Trophoblast cell (in vitro differentiated cells and primary cell): ENCODE measurements around the gene RECK.
A peak's percentile ranks its signal among the peaks of the same experiment; 100 is the strongest.
"Not testable (repeated sequence)": the region's sequence is repeated elsewhere in the genome, so short reads cannot be mapped to it uniquely, and the experiment has no call there.

Experiments
- DNase-seq, 2 donors: peaks; one replicate each; pipeline ENCODE4 v3.0.0-alpha.2; 2016
- H2AFZ ChIP-seq: 2 replicates; pipeline ENCODE4 v1.6.1; 2013; ENCODE audit warnings: low read length, moderate library complexity, mild to moderate bottlenecking; ENCODE audit not compliant: insufficient read depth, poor library complexity
- H2AK5ac ChIP-seq: 2 replicates; pipeline ENCODE4 v1.6.1; 2013; ENCODE audit warnings: mild to moderate bottlenecking, low read length
- H2BK120ac ChIP-seq: 2 replicates; pipeline ENCODE4 v1.6.1; 2013; ENCODE audit warnings: low read length, mild to moderate bottlenecking, moderate library complexity; ENCODE audit not compliant: insufficient read depth, poor library complexity
- H2BK12ac ChIP-seq: 2 replicates; pipeline ENCODE4 v1.6.1; 2013; ENCODE audit warnings: mild to moderate bottlenecking, low read length, moderate library complexity
- H2BK5ac ChIP-seq: 2 replicates; pipeline ENCODE4 v1.6.1; 2013; ENCODE audit warnings: low read length, low read depth, moderate library complexity, mild to moderate bottlenecking; ENCODE audit not compliant: poor library complexity
- H3K14ac ChIP-seq: 2 replicates; pipeline ENCODE4 v1.6.1; 2013; ENCODE audit warnings: mild to moderate bottlenecking, low read length
- H3K18ac ChIP-seq: 2 replicates; pipeline ENCODE4 v1.6.1; 2013; ENCODE audit warnings: mild to moderate bottlenecking, low read length
- H3K23ac ChIP-seq: 2 replicates; pipeline ENCODE4 v1.6.1; 2013; ENCODE audit warnings: low read length
- H3K27ac ChIP-seq: 2 replicates; pipeline ENCODE4 v1.5.1; 2013; ENCODE audit warnings: low read depth, mild to moderate bottlenecking, inconsistent platforms, low read length, moderate library complexity
- H3K27me3 ChIP-seq: 2 replicates; pipeline ENCODE4 v1.6.1; 2013; ENCODE audit warnings: inconsistent platforms, mild to moderate bottlenecking, low read length, moderate library complexity; ENCODE audit not compliant: insufficient read depth
- H3K36me3 ChIP-seq, 2 experiments: 1 replicate in 1 of 2; 2 replicates in 1 of 2; pipeline ENCODE4 v1.6.1; 2013; ENCODE audit warnings: low read length in 2 of 2, mild to moderate bottlenecking in 2 of 2, moderate library complexity in 1 of 2; ENCODE audit not compliant: insufficient read depth in 2 of 2, control insufficient read depth in 1 of 2
- H3K4ac ChIP-seq: 2 replicates; pipeline ENCODE4 v1.6.1; 2013; ENCODE audit warnings: low read depth, mild to moderate bottlenecking, low read length, moderate library complexity
- H3K4me1 ChIP-seq, 2 experiments: 1 replicate in 1 of 2; 2 replicates in 1 of 2; pipeline ENCODE4 v1.6.1; 2013; ENCODE audit warnings: low read length in 2 of 2, mild to moderate bottlenecking in 2 of 2, moderate library complexity in 1 of 2; ENCODE audit not compliant: insufficient read depth in 2 of 2, control insufficient read depth in 1 of 2
- H3K4me2 ChIP-seq: 2 replicates; pipeline ENCODE4 v1.6.1; 2013; ENCODE audit warnings: inconsistent platforms, mild to moderate bottlenecking, low read length, moderate library complexity
- H3K4me3 ChIP-seq: 2 replicates; pipeline ENCODE4 v1.5.1; 2013; ENCODE audit warnings: mild to moderate bottlenecking, low read depth, low read length, inconsistent platforms
- H3K79me1 ChIP-seq: one replicate; pipeline ENCODE4 v1.6.1; 2013; ENCODE audit warnings: low read length
- H3K79me2 ChIP-seq: 2 replicates; pipeline ENCODE4 v1.6.1; 2013; ENCODE audit warnings: low read length, mild to moderate bottlenecking; ENCODE audit not compliant: control insufficient read depth, insufficient read depth, poor library complexity
- H3K9ac ChIP-seq: 2 replicates; pipeline ENCODE4 v1.6.1; 2013; ENCODE audit warnings: mild to moderate bottlenecking, low read length
- H3K9me3 ChIP-seq: 2 replicates; pipeline ENCODE4 v1.6.1; 2013; ENCODE audit warnings: low read depth, mild to moderate bottlenecking, control low read depth, inconsistent platforms, low read length; ENCODE audit not compliant: insufficient read depth
- H4K12ac ChIP-seq: 2 replicates; pipeline ENCODE4 v1.6.1; 2013; ENCODE audit warnings: low read depth, mild to moderate bottlenecking, low read length, moderate library complexity
- H4K8ac ChIP-seq: 2 replicates; pipeline ENCODE4 v1.6.1; 2013; ENCODE audit warnings: low read depth, mild to moderate bottlenecking, low read length, moderate library complexity
- H4K91ac ChIP-seq: one replicate; pipeline ENCODE4 v1.6.1; 2013; ENCODE audit warnings: low read depth, mild to moderate bottlenecking, low read length, moderate library complexity
- WGBS: extraction: QIAGEN DNeasy Blood & Tissue Kit; methylation state at CpG from one replicate; pipeline ENCODE4 v1.1.7; 2013; ENCODE audit warnings: missing lambda C conversion rate; ENCODE audit not compliant: insufficient read length, insufficient coverage; ENCODE audit errors: extremely low coverage; 5-methylcytosine and 5-hydroxymethylcytosine counted together

RECK gene

GRCh38 chr9:35993976-35994720 lies 42.6 kb upstream of the RECK start:
- H3K23ac ChIP-seq, result no peak overlapping the region
- H3K14ac ChIP-seq, result no peak overlapping the region
- H3K4me2 ChIP-seq, result no peak overlapping the region
- no peak overlapping the region for H2AFZ ChIP-seq
- H4K12ac ChIP-seq, result no peak overlapping the region
- DNase-seq, result peak; percentile 27 to 78
- no peak overlapping the region for H2BK12ac ChIP-seq
- H2BK120ac ChIP-seq, result no peak overlapping the region
- H2BK5ac ChIP-seq, result no peak overlapping the region
- no peak overlapping the region for H3K4ac ChIP-seq
- no peaks in the 10 kb centered on the region for H3K27me3 ChIP-seq
- H3K9ac ChIP-seq, result no peak overlapping the region
- H4K91ac ChIP-seq, result no peak overlapping the region
- H3K79me1 ChIP-seq, result no peaks in the 10 kb centered on the region
- no peaks in the 10 kb centered on the region for H3K9me3 ChIP-seq
- H3K4me3 ChIP-seq, result no peak overlapping the region
- no peaks in the 10 kb centered on the region for H3K79me2 ChIP-seq
- no peaks in the 10 kb centered on the region for H3K36me3 ChIP-seq
- no peak overlapping the region for H2AK5ac ChIP-seq
- peaks cover 3 to 5% of the 10 kb centered on the region in 2 experiments for H3K4me1 ChIP-seq
- H4K8ac ChIP-seq, result no peak overlapping the region
- WGBS, result no CpG with 5 or more reads among the region's 5 CpGs
- no peak overlapping the region for H3K18ac ChIP-seq
- H3K27ac ChIP-seq, result no peak overlapping the region

- no peak overlapping the region for H3K14ac ChIP-seq
- no peaks in the 10 kb centered on the region for H3K36me3 ChIP-seq
- H2BK12ac ChIP-seq, result no peak overlapping the region
- H3K18ac ChIP-seq, result no peak overlapping the region
- H3K4me2 ChIP-seq, result no peak overlapping the region
- WGBS, result no CpG with 5 or more reads among the region's 2 CpGs
- no peak overlapping the region for H3K9ac ChIP-seq
- H2AFZ ChIP-seq, result no peak overlapping the region
- H3K79me2 ChIP-seq, result no peaks in the 10 kb centered on the region
- H2BK5ac ChIP-seq, result no peak overlapping the region
- no peak overlapping the region for H4K91ac ChIP-seq
- no peaks in the 10 kb centered on the region for H3K79me1 ChIP-seq
- H3K27me3 ChIP-seq, result no peaks in the 10 kb centered on the region
- no peak overlapping the region for H3K4me3 ChIP-seq
- peaks cover 3 to 5% of the 10 kb centered on the region in 2 experiments for H3K4me1 ChIP-seq
- no peak overlapping the region for H2AK5ac ChIP-seq
- H3K23ac ChIP-seq, result no peak overlapping the region
- H4K12ac ChIP-seq, result no peak overlapping the region
- no peak for DNase-seq
- no peak overlapping the region for H2BK120ac ChIP-seq
- no peaks in the 10 kb centered on the region for H3K9me3 ChIP-seq
- H3K27ac ChIP-seq, result no peak overlapping the region
- no peak overlapping the region for H3K4ac ChIP-seq
- H4K8ac ChIP-seq, result no peak overlapping the region
Measured at GRCh38 chr9:35994959-35995358, 41.8 kb upstream of the RECK start.

- Histone ChIP-seq H3K9me3 (no peaks in the 10 kb centered on the region), H4K91ac (no peak overlapping the region), H3K4me3 (no peak overlapping the region), H3K23ac (no peak overlapping the region), H3K4ac (no peak overlapping the region), H3K4me2 (no peak overlapping the region), H3K9ac (no peak overlapping the region), H2BK120ac (no peak overlapping the region), H3K27ac (no peak overlapping the region), H3K79me1 (no peaks in the 10 kb centered on the region), H3K79me2 (no peaks in the 10 kb centered on the region), H3K14ac (no peak overlapping the region), H2AFZ (no peak overlapping the region), H2AK5ac (no peak overlapping the region), H4K8ac (no peak overlapping the region), H2BK5ac (no peak overlapping the region), H2BK12ac (no peak overlapping the region), H3K36me3 (no peaks in the 10 kb centered on the region), H3K4me1 (peaks cover 3 to 5% of the 10 kb centered on the region in 2 experiments), H4K12ac (no peak overlapping the region), H3K27me3 (no peaks in the 10 kb centered on the region), H3K18ac (no peak overlapping the region)
- DNase-seq, result peak; percentile 93 to 96
- WGBS, result no CpG with 5 or more reads among the region's 1 CpG
Measured at GRCh38 chr9:35996358-35996970, 40.2 kb upstream of the RECK start.

- not testable (repeated sequence) for H4K12ac ChIP-seq, H3K4ac ChIP-seq, H3K4me2 ChIP-seq, H3K4me3 ChIP-seq, H3K4me1 ChIP-seq, H3K79me2 ChIP-seq, H3K9ac ChIP-seq, H4K8ac ChIP-seq, H2AFZ ChIP-seq, H3K79me1 ChIP-seq, DNase-seq, H2BK120ac ChIP-seq, H3K27me3 ChIP-seq, H3K14ac ChIP-seq, H3K9me3 ChIP-seq, H3K23ac ChIP-seq, H4K91ac ChIP-seq, H3K36me3 ChIP-seq, H2AK5ac ChIP-seq, H2BK12ac ChIP-seq, H3K18ac ChIP-seq, H3K27ac ChIP-seq, H2BK5ac ChIP-seq
- no CpG with 5 or more reads among the region's 4 CpGs for WGBS
Measured at GRCh38 chr9:35997016-35997415, 39.7 kb upstream of the RECK start.
